A549 (cell line): Measurements from ENCODE around the gene VAMP5. TPM values are rescaled to one million over a fixed set of nuclear protein-coding genes. Genes with fewer than 3 reads are reported as not detected.
"Not testable (repeated sequence)": the region's sequence is repeated elsewhere in the genome, so short reads cannot be mapped to it uniquely, and the experiment has no call there.

Experiments
- ATAC-seq, 2 experiments: fragments of 200-7000 bp in 1 of 2; fragments of >200 bp in 1 of 2; cut with Nextera tagmentation in 1 of 2; cut with Tn5 transposase in 1 of 2; 3 replicates each; pipeline versions ENCODE4 v1.8.0 to v1.9.1; 2018 to 2020; ENCODE audit warnings: mild to moderate bottlenecking in 1 of 2, moderate library complexity in 1 of 2
- CTCF ChIA-PET: fragments of 300-600 bp; sonication (Branson Sonifier 250); formaldehyde crosslinking; extraction: SDS; loops from one replicate; lab custom pipeline; 2021; ENCODE audit warnings: antibody characterized with exemption, inconsistent platforms; lab: Yijun Ruan, JAX
- POLR2A ChIA-PET: fragments of 350-600 bp; formaldehyde crosslinking; extraction: SDS; loops from one replicate; lab custom pipeline; 2021; ENCODE audit warnings: antibody characterized with exemption, inconsistent platforms; lab: Yijun Ruan, JAX
- DNase-seq, 2 experiments: peaks; one replicate each; pipeline versions ENCODE4 v3.0.0 to v3.0.0-alpha.2; 2011 to 2016; ENCODE audit warnings: low read depth in 1 of 2, low spot score in 1 of 2
- FAIRE-seq: peaks from 2 replicates; lab custom pipeline; 2011; peaks lifted over from hg19 to GRCh38; lab: Jason Lieb, UNC
- H3K27ac ChIP-seq, 2 experiments: fragments of >200 bp; sonication (Bioruptor Twin); formaldehyde crosslinking; 3 replicates each; pipeline ENCODE4 v1.5.1; 2016 to 2017
- H3K4me1 ChIP-seq: fragments of >200 bp; sonication (Bioruptor Twin); formaldehyde crosslinking; 3 replicates; pipeline ENCODE4 v1.6.1; 2016
- H3K4me2 ChIP-seq: fragments of >200 bp; sonication (Bioruptor Twin); formaldehyde crosslinking; 3 replicates; pipeline ENCODE4 v1.6.1; 2016
- H3K4me3 ChIP-seq: fragments of >200 bp; sonication (Bioruptor Twin); formaldehyde crosslinking; 3 replicates; pipeline ENCODE4 v1.5.1; 2016
- H3K9me3 ChIP-seq: fragments of >200 bp; sonication (Bioruptor Twin); formaldehyde crosslinking; 3 replicates; pipeline ENCODE4 v1.6.1; 2016
- BHLHE40 ChIP-seq: IDR thresholded peaks from 2 replicates; pipeline ENCODE4 v1.6.1; 2012; ENCODE audit warnings: low read depth, low read length, inconsistent platforms
- CEBPB ChIP-seq, 2 experiments: fragments of >200 bp in 1 of 2; sonication (Bioruptor Twin) in 1 of 2; formaldehyde crosslinking in 1 of 2; IDR thresholded peaks; 2 replicates each; pipeline ENCODE4 v1.6.1; 2012 to 2016
- CTCF ChIP-seq: fragments of >200 bp; sonication (Bioruptor Twin); formaldehyde crosslinking; IDR thresholded peaks from 3 replicates; pipeline ENCODE4 v1.5.1; 2016
- E2F6 ChIP-seq: IDR thresholded peaks from 2 replicates; pipeline ENCODE4 v1.6.1; 2012; ENCODE audit warnings: low read depth, borderline replicate concordance
- ELK1 ChIP-seq: fragments of 150-350 bp; IDR thresholded peaks from 2 replicates; pipeline ENCODE4 v1.6.1; 2014; ENCODE audit warnings: low read depth, mild to moderate bottlenecking, low read length
- HDAC2 ChIP-seq: fragments of 200-600 bp; sonication (generic); IDR thresholded peaks from 2 replicates; pipeline ENCODE4 v1.6.1; 2016
- HMGXB4 ChIP-seq: fragments of 250-450 bp; sonication (Bioruptor Pico); IDR thresholded peaks from 2 replicates; pipeline ENCODE4 v1.5.0; 2021; ENCODE audit warnings: mild to moderate bottlenecking, moderate library complexity, borderline replicate concordance
- HOXA7 ChIP-seq: fragments of 250-450 bp; sonication (Bioruptor Pico); IDR thresholded peaks from 2 replicates; pipeline ENCODE4 v1.5.0; 2020; ENCODE audit warnings: mild to moderate bottlenecking, moderate library complexity
- KDM1A ChIP-seq: fragments of 200-600 bp; sonication (generic); IDR thresholded peaks from 2 replicates; pipeline ENCODE4 v1.6.1; 2016; ENCODE audit warnings: low read depth, mild to moderate bottlenecking
- MYC ChIP-seq: IDR thresholded peaks from 2 replicates; pipeline ENCODE4 v1.6.1; 2012; ENCODE audit warnings: mild to moderate bottlenecking, inconsistent platforms, low read length, improper control_type of control experiment, borderline replicate concordance
- PHF8 ChIP-seq: fragments of 200-600 bp; sonication (generic); IDR thresholded peaks from 2 replicates; pipeline ENCODE4 v1.6.1; 2016; ENCODE audit warnings: low read depth, mild to moderate bottlenecking, antibody characterized with exemption, moderate library complexity, borderline replicate concordance
- POLR2AphosphoS2 ChIP-seq: conservative IDR thresholded peaks from 2 replicates; pipeline ENCODE4 v1.6.1; 2012; ENCODE audit warnings: low read length, improper control_type of control experiment, inconsistent platforms
- RARB ChIP-seq: fragments of 250-450 bp; sonication (Bioruptor Pico); IDR thresholded peaks from 2 replicates; pipeline ENCODE4 v1.8.0; 2021; ENCODE audit warnings: mild to moderate bottlenecking, moderate library complexity
- RCOR1 ChIP-seq: fragments of 150-350 bp; IDR thresholded peaks from 2 replicates; pipeline ENCODE4 v1.6.1; 2014; ENCODE audit warnings: antibody characterized with exemption, low read length, low read depth
- TFCP2L1 ChIP-seq: fragments of 250-450 bp; sonication (Bioruptor Pico); IDR thresholded peaks from 2 replicates; pipeline ENCODE4 v1.5.0; 2021; ENCODE audit warnings: mild to moderate bottlenecking
- TP53 ChIP-seq: fragments of 250-450 bp; sonication (Bioruptor Pico); IDR thresholded peaks from 2 replicates; pipeline ENCODE4 v1.5.0; 2021; ENCODE audit warnings: mild to moderate bottlenecking, moderate library complexity
- ZC3H11A ChIP-seq: fragments of 450-650 bp; IDR thresholded peaks from 2 replicates; pipeline ENCODE4 v1.6.1; 2014; ENCODE audit warnings: antibody characterized with exemption, mild to moderate bottlenecking
- WGBS: methylation state at CpG from one replicate; pipeline ENCODE4 v1.1.6; 2017; ENCODE audit errors: missing lambda C conversion rate; 5-methylcytosine and 5-hydroxymethylcytosine counted together
- polyA plus RNA-seq, 4 experiments: library from polyadenylated mRNA; depleted of rRNA in 3 of 4; stranded (reverse); fragments of >200 nt; fragmentation: RNase III in 1 of 4; extraction: RNeasy Plus Mini Kit Qiagen cat#74134 plus additional on column Dnase treatment in 1 of 4; gene quantifications; 2 replicates in 3 of 4; 3 replicates in 1 of 4; pipeline ENCODE4 v1.2.3, GENCODE V29; 2011 to 2017

Gene VAMP5
- polyA plus RNA-seq, 2 of the 4 experiments (the other 2 are of a cell fraction), result 0.16 TPM; not detected in 1

- no peak; the same call in 1 of the 2 replicates for TF ChIP-seq HMGXB4 (CRISPR knock-in tag)
- no peak for TF ChIP-seq ELK1
- no peak for TF ChIP-seq TP53 (CRISPR knock-in tag)
- peak; percentile 60; the same call in 1 of the 2 replicates for TF ChIP-seq RARB
- TF ChIP-seq PHF8, result no peak
- TF ChIP-seq RCOR1, result no peak
- no peak for TF ChIP-seq HDAC2
- no peak for TF ChIP-seq KDM1A
- no peak for TF ChIP-seq BHLHE40
- no peak for TF ChIP-seq ZC3H11A
- no peak for TF ChIP-seq CTCF
Observed at GRCh38 chr2:85541753-85542457, 42.3 kb upstream of the VAMP5 start (continued).

- peaks cover 57% of the 10 kb centered on the region for H3K4me1 ChIP-seq
- DNase-seq (no peak), FAIRE-seq (no peak)
- peak overlapping the region; percentile 92 for H3K4me2 ChIP-seq
- no peaks in the 10 kb centered on the region for H3K9me3 ChIP-seq
- CTCF ChIA-PET, result interaction anchor here (1.4 to 35.5 kb wide), 3 partner anchors 10 to 152 kb away, joined by 3 to 1185 read pairs (median 183); partner anchors contain the start of genes CAPG and SH2D6
- 71% methylated on average over 4 of the region's 4 CpGs for WGBS
- TF ChIP-seq CEBPB (IDR thresholded peaks at IDR 0.05) (no peak), E2F6 (no peak), MYC (no peak), TFCP2L1 (CRISPR knock-in tag) (peak; percentile 83), TP53 (CRISPR knock-in tag) (0 out of 2 replicates have a peak, but pooled peaks have one; percentile 38), HOXA7 (CRISPR knock-in tag) (peak; percentile 10; the same call in 1 of the 2 replicates), PHF8 (no peak)
- TF ChIP-seq, all 56 proteins: peak for 3
- POLR2A ChIA-PET, result interaction anchor here (2.5 to 8.8 kb wide), 2 partner anchors 105 to 121 kb away, joined by 7 to 261 read pairs; partner anchors contain the start of gene SH2D6
- Histone ChIP-seq H3K4me3 (peak overlapping the region; percentile 98), H3K27ac (no peak overlapping the region)
- ATAC-seq, result no peak
Observed at GRCh38 chr2:85542777-85543176, 41.5 kb upstream of the VAMP5 start.

- TF ChIP-seq POLR2AphosphoS2 (peak; percentile 89; the same call in 1 of the 2 replicates), TFCP2L1 (CRISPR knock-in tag) (0 out of 2 replicates have a peak, but pooled peaks have one; percentile 53)
- ATAC-seq, DNase-seq, FAIRE-seq, H3K9me3 ChIP-seq, H3K4me3 ChIP-seq: not testable (repeated sequence)
- ChIA-PET CTCF (interaction anchor here (0.7 to 35.5 kb wide), 6 partner anchors 8 to 560 kb away, joined by 3 to 1185 read pairs (median 3); partner anchors contain the start of genes CAPG and SH2D6), POLR2A (interaction anchor here (0.5 to 8.8 kb wide), 4 partner anchors 36 to 232 kb away, joined by 3 to 261 read pairs (median 6); partner anchors contain the start of gene SH2D6)
- WGBS, result 83% methylated on average over 3 of the region's 3 CpGs
- Histone ChIP-seq H3K4me2 (peak overlapping the region; percentile 24), H3K4me1 (peaks cover 57% of the 10 kb centered on the region), H3K27ac (0 out of 6 replicates have a peak overlapping the region, but pooled peaks of 1 of the 2 experiments have one; percentile 3)
Observed at GRCh38 chr2:85544254-85544691, 40.0 kb upstream of the VAMP5 start.
